Effector CD4-positive, alpha-beta T cell (primary cell): Measurements from ENCODE around the gene CNTROB.
"Not testable (repeated sequence)": the region's sequence is repeated elsewhere in the genome, so short reads cannot be mapped to it uniquely, and the experiment has no call there.

Source experiments
- DNase-seq: peaks from one replicate; pipeline ENCODE4 v3.0.0-alpha.2; 2020

The CNTROB gene

GRCh38 chr17:7943291-7943690 is 11.3 kb downstream of the CNTROB start:
- DNase-seq, result no peak

GRCh38 chr17:7944326-7944725 is 12.3 kb downstream of the CNTROB start:
- DNase-seq, result no peak

GRCh38 chr17:7945651-7946050 is 13.6 kb downstream of the CNTROB start:
- DNase-seq, result no peak

GRCh38 chr17:7946441-7946840 is 14.4 kb downstream of the CNTROB start:
- DNase-seq, result no peak

- DNase-seq, result no peak
Measured at GRCh38 chr17:7947651-7948050, 15.6 kb downstream of the CNTROB start.

GRCh38 chr17:7950578-7950977 is 18.6 kb downstream of the CNTROB start:
- no peak for DNase-seq

GRCh38 chr17:7951143-7951792 is 19.3 kb downstream of the CNTROB start:
- no peak for DNase-seq

- not testable (repeated sequence) for DNase-seq
Measured at GRCh38 chr17:7953266-7953665, 21.3 kb downstream of the CNTROB start.

- DNase-seq, result no peak
Measured at GRCh38 chr17:7955414-7956227, 23.6 kb downstream of the CNTROB start.

- DNase-seq, result no peak
Measured at GRCh38 chr17:7956228-7956965, 24.4 kb downstream of the CNTROB start.

GRCh38 chr17:7959503-7960253 is 27.7 kb downstream of the CNTROB start:
- no peak for DNase-seq

GRCh38 chr17:7961421-7961820 is 29.4 kb downstream of the CNTROB start:
- no peak for DNase-seq

GRCh38 chr17:7967751-7968150 is 35.7 kb downstream of the CNTROB start:
- no peak for DNase-seq

- no peak for DNase-seq
Measured at GRCh38 chr17:7969433-7969832, 37.4 kb downstream of the CNTROB start.

- no peak for DNase-seq
Measured at GRCh38 chr17:7971651-7972050, 39.6 kb downstream of the CNTROB start.

- DNase-seq, result no peak
Measured at GRCh38 chr17:7972131-7972785, 40.3 kb downstream of the CNTROB start.

- DNase-seq, result no peak
Measured at GRCh38 chr17:7974638-7975131, 42.7 kb downstream of the CNTROB start.

GRCh38 chr17:7977039-7977438 is 45.0 kb downstream of the CNTROB start:
- DNase-seq, result no peak

GRCh38 chr17:7977805-7978204 is 45.8 kb downstream of the CNTROB start:
- DNase-seq, result no peak

GRCh38 chr17:7982173-7982572 is 50.2 kb downstream of the CNTROB start:
- no peak for DNase-seq

GRCh38 chr17:7982666-7983065 is 50.7 kb downstream of the CNTROB start:
- DNase-seq, result no peak

- no peak for DNase-seq
Measured at GRCh38 chr17:7984904-7985303, 52.9 kb downstream of the CNTROB start.
